ENCODE results near the gene F13B.

F13B gene

GRCh38 chr1:197066277-197066676 lies 783 bp downstream of the F13B start:
- H3K4me3 ChIP-seq (replicated peaks; ENCODE audit: low read depth, low read length) = no peak overlapping the region
- no peaks in the 10 kb centered on the region for H3K27me3 ChIP-seq (replicated peaks; ENCODE audit: control insufficient read depth, insufficient read depth, low read length)
- TF ChIP-seq, protein P1, sequence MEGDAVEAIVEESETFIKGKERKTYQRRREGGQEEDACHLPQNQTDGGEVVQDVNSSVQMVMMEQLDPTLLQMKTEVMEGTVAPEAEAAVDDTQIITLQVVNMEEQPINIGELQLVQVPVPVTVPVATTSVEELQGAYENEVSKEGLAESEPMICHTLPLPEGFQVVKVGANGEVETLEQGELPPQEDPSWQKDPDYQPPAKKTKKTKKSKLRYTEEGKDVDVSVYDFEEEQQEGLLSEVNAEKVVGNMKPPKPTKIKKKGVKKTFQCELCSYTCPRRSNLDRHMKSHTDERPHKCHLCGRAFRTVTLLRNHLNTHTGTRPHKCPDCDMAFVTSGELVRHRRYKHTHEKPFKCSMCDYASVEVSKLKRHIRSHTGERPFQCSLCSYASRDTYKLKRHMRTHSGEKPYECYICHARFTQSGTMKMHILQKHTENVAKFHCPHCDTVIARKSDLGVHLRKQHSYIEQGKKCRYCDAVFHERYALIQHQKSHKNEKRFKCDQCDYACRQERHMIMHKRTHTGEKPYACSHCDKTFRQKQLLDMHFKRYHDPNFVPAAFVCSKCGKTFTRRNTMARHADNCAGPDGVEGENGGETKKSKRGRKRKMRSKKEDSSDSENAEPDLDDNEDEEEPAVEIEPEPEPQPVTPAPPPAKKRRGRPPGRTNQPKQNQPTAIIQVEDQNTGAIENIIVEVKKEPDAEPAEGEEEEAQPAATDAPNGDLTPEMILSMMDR (IDR thresholded peaks at IDR 0.05; ENCODE audit: insufficient read depth, low read length, poor library complexity, severe bottlenecking) = no peak
- DNase-seq (ENCODE audit: extremely low read depth, insufficient read length) = no peak
- H3K36me3 ChIP-seq (ENCODE audit: control insufficient read depth, insufficient read depth, low read length) = no peaks in the 10 kb centered on the region

GRCh38 chr1:197065559-197065958 lies 1.5 kb downstream of the F13B start:
- H3K27me3 ChIP-seq (replicated peaks; ENCODE audit: control insufficient read depth, insufficient read depth, low read length) = no peaks in the 10 kb centered on the region
- TF ChIP-seq, protein P1 (IDR thresholded peaks at IDR 0.05; ENCODE audit: insufficient read depth, low read length, poor library complexity, severe bottlenecking) = no peak
- no peak overlapping the region for H3K4me3 ChIP-seq (replicated peaks; ENCODE audit: low read depth, low read length)
- H3K36me3 ChIP-seq (ENCODE audit: control insufficient read depth, insufficient read depth, low read length) = no peaks in the 10 kb centered on the region
- DNase-seq (ENCODE audit: extremely low read depth, insufficient read length) = no peak

- H3K36me3 ChIP-seq (ENCODE audit: control insufficient read depth, insufficient read depth, low read length) = no peaks in the 10 kb centered on the region
- H3K4me3 ChIP-seq (replicated peaks; ENCODE audit: low read depth, low read length) = no peak overlapping the region
- no peaks in the 10 kb centered on the region for H3K27me3 ChIP-seq (replicated peaks; ENCODE audit: control insufficient read depth, insufficient read depth, low read length)
- no peak for DNase-seq (ENCODE audit: extremely low read depth, insufficient read length)
- TF ChIP-seq, protein P1 (IDR thresholded peaks at IDR 0.05; ENCODE audit: insufficient read depth, low read length, poor library complexity, severe bottlenecking) = no peak
Observed at GRCh38 chr1:197063212-197063611, 3.8 kb downstream of the F13B start.

DNA sequence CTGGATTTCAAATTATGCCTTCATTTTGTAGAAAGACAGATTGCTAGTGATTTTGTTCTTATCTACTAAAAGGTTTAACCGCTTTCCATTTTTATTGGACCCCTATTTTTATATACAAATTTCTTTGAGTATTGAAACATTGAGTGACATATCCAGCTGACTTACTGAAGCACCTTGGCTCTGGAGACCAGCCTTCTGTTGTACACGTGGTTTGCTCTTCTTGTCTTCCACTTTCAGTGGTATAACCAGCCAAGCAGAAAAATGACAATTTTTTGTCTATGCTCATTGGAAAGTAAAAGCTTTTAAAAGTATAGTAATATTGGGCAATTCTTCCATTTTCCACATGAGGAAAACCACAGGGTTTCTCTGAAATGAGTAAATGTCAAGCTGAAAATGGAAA lies 4.4 kb downstream of the F13B start:
- no peak overlapping the region for H3K4me3 ChIP-seq (replicated peaks; ENCODE audit: low read depth, low read length)
- TF ChIP-seq, protein P1 (IDR thresholded peaks at IDR 0.05; ENCODE audit: insufficient read depth, low read length, poor library complexity, severe bottlenecking) = no peak
- no peaks in the 10 kb centered on the region for H3K36me3 ChIP-seq (ENCODE audit: control insufficient read depth, insufficient read depth, low read length)
- no peaks in the 10 kb centered on the region for H3K27me3 ChIP-seq (replicated peaks; ENCODE audit: control insufficient read depth, insufficient read depth, low read length)
- no peak for DNase-seq (ENCODE audit: extremely low read depth, insufficient read length)

- TF ChIP-seq, protein P1 (IDR thresholded peaks at IDR 0.05; ENCODE audit: insufficient read depth, low read length, poor library complexity, severe bottlenecking) = no peak
- H3K27me3 ChIP-seq (replicated peaks; ENCODE audit: control insufficient read depth, insufficient read depth, low read length) = no peaks in the 10 kb centered on the region
- H3K36me3 ChIP-seq (ENCODE audit: control insufficient read depth, insufficient read depth, low read length) = no peaks in the 10 kb centered on the region
- DNase-seq (ENCODE audit: extremely low read depth, insufficient read length) = no peak
- no peak overlapping the region for H3K4me3 ChIP-seq (replicated peaks; ENCODE audit: low read depth, low read length)
Observed at GRCh38 chr1:197049100-197049499, 18.0 kb downstream of the F13B start.

DNA sequence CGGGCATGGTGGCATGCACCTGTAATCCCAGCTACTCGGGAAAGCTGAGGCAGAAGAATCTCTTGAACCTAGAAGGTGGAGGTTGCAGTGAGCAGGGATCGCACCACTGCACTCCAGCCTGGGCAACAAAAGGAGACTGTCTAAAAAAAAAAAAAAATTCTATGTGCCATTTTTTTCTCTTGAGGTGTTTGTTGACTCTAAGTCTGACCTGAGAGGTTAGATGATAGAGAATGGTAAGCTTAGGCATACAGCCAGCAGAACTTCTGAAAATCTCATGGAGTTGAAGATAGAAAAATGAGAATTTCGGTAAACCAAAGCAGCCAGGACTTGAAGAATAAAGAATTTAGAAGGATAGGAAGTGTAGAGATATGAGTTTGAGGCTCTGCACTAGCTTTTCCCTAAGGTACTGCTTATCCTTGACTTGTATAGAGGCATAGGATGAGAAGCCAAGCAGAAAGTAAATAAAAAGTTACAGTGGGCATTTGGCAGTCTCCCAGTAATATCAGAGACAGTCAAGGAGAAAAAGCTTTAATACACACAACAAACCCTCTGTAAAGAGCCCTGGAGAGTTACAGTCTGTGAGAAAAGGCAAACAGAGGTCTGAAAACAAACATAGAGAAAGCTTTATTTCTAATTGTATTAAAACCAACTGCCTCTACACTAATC lies 24.3 kb downstream of the F13B start:
- Histone ChIP-seq H3K4me3 (replicated peaks; ENCODE audit: low read depth, low read length) (no peak overlapping the region), H3K36me3 (ENCODE audit: control insufficient read depth, insufficient read depth, low read length) (no peaks in the 10 kb centered on the region), H3K27me3 (replicated peaks; ENCODE audit: control insufficient read depth, insufficient read depth, low read length) (no peaks in the 10 kb centered on the region)
- TF ChIP-seq, protein P1 (IDR thresholded peaks at IDR 0.05; ENCODE audit: insufficient read depth, low read length, poor library complexity, severe bottlenecking) = no peak
- DNase-seq (ENCODE audit: extremely low read depth, insufficient read length) = no peak

Data from GM06990 (cell line).